GM19324 (cell line): ENCODE data around the gene CABLES2.

ENCODE experiments used
- ATAC-seq: cut with Tn5 transposase; IDR thresholded peaks from one replicate; pipeline ENCODE4 v1.9.1; 2021; ENCODE audit warnings: mild to moderate bottlenecking, moderate library complexity; ENCODE audit not compliant: unreplicated experiment, low FRiP score

CABLES2 gene

DNA sequence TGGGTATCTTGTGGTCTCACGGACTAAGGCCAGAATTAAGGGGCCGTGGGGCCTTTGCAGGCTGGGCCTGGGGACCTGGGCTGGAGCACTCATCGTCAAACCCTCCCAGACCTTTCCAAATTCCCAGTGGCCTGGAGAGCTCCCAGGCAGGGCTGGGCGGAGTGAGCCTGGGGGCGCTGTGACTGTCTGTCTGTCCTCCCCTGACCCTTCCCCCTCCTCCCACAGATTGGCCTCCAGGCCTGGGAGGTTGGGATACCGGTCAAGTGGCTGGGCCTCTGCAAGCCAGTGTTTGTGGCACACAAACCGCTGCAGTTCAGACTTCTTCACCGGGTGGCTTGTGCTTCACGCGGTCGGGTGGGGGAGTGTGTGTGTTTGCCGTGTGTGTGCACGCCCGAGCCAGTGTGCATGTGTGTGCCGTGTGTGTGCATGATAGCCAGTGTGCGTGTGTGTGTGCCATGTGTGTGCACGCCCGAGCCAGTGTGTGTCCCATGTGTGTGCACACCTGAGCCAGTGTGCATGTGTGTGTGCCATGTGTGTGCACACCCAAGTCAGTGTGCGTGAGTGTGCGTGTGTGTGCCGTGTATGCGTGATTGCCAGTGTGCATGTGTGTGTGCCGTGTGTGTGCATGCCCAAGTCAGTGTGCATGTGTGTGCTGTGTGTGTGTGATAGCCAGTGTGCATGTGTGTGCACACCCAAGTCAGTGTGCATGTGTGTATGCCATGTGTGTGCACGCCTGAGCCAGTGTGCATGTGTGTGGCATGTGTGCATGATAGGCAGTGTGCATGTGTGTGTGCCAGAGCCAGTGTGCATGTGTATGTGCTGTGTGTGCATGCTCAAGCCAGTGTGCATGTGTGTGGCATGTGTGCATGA, 14.0 kb upstream of the CABLES2 start:
- ATAC-seq, result no peak

DNA sequence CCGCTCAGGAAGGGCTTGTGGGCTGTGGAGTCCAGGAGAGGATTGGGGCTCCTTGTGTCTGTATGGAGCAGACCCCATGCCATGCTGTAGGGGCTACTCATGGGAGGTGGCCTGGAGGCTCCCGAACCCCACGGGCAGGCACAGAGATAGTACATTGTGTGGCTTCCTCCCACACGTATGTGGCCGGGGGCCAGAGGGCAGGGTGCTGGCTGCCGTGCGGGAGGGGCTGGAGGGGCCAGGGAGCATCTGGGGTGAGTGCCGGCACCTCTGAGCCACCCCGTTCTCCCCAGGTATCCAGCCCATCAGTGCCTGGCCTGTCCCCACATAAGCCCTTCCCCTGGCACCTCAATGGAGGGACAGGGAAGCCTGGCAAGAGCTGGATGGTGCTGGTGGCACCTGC, 12.7 kb upstream of the CABLES2 start:
- ATAC-seq, result no peak

DNA sequence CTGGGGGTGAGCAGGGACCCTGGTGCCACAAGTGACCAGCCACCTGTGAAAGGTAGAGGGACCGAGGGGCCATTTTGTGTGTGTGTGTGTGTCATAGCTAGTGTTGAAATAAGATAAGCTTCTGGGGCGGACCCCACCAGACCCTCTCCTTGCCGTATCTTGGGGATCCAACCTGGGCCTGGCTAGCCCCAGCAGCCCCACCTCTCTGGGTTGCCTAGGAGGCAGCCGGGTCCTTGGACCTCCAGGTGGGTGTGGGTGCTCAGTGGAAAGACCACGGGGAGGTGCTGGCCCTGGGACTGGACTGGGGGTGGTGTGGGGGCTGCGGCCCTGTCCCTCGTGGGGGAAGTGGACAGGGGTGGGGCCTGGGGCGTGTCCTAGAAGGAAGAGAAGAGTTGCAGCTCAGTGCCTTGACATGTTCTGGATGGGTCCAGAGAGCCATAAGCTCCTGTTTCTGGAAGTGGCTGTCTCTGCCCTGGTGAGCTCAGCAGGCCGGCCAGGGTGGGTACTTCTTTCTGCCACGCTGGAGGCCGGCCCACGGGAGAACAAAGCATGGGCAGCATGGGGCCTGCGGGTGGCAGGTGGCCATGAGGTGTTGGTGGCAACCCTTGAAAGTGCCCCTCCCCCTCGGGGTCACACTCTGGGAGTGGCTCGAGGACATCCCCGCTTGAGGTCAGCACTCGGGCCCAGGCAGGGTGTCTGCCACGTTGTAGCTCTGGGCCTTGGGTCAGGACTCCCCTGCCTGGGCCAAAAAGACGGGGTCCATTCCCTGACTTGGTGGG, 11.8 kb upstream of the CABLES2 start:
- ATAC-seq, result no peak

DNA sequence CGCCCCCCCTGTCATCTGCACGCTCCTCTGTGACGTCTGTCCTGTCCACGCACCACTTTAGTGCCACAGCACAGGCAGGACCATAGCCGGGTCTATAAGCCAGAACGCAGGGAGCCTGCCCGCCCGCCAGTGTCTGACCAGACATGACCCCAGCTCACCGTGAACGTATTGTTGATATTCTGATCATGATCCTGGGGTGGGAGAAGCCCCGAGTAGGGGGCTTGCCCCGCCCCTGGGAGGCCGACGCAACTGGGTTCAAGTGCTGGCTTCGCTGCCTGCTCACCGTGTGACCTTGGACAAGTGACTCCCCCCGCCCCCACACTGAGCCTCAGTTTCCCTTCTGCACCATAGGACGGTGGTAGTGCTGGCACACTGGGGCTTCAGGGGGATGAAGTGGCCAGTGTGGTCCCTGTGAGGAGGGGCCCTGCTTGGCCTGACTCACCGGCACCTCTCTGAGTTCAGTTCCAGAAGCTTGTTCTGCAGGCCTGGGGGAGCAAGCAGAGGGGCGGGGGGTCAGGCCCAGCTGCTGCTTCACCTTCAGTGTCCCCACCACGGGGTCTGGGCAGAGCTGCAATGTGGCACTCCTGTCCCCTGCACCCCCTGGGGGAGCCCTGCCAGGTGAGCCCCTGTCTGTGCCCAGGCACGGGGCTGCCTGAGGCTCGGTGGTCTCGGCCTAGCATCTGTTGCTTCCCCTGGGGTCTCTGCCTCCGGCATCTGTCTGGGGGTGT, 11.1 kb upstream of the CABLES2 start:
- no peak for ATAC-seq

DNA sequence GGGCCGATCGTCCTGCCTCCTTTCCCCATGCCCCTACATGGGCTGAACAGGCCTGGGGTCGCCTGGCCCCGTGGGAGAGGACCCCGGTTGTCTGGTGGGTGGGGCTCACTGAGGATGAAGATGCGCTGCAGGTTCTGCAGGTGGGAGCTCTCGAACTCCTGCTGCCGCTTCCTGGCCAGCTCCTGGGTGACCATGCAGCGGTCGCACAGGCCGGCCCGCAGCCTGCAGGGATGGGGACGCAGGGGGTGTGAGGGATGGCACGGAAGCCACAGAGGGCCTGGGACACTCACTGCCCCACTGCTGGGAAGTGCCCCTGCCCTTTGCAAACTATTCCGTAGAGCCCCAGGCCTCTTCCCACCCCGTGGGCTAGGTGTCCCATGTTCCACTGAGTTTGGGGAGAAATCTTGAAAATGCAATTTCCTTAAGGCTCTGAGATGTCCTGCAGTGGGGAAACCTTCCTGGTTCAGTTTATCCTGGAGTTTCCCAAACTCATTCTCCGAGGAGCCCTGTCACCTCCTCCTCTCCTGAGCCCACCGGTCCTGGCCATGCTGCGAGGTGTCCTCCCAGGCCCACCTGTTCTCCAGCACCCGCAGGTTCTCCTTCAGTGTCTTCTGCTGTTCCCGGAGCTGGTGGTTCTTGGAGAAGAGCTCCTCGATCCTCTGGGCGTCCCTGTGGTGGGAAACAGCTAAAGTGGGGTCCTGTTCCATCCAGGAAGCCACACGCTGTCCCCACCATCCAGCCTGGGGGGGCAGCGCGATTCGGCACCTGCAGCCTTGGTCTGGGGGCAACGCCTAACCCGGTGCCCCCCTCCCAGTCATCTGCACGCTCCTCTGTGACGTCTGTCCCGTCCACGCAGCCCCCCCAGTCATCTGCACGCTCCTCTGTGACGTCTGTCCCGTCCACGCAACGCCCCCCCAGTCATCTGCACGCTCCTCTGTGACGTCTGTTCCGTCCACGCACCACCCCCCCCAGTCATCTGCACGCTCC, 9.9 kb upstream of the CABLES2 start:
- no peak for ATAC-seq

DNA sequence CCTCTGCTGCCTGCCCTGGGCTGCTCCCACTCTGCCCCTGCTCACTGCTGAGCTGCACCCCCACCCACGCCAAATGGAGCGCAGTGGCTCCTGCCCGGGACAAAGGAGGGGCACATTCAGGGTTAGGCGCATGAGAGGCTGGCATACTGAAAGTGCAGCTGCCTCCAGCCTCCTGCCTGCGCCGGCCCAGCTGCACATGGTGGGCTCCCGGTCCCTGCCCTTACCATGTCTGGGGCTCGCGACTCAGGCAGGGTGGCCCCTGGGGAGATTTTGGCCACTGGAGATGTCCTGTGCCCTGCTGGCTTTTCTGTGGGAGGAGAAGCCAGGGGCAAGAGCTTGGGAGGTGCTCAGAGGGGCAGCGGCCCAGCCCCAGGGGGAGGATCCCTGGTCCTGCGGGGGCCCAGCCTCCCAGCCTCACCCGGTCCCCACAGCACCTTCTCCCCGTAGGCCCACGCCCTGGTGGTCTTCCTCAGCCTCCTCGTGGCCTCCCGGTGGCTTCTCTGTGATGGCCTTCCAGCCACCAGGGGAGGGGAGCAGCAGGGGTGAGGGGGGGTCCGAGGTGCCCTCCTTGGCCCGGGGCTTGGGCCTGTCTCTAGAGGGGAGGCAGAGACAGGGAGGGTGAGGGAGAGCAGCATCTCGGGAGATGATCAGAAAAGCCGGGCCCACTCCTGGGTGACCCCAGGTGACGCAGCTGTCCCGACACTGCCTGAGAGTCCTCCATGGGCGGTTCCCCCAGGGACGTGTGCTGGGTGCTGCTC, 8.4 kb upstream of the CABLES2 start:
- ATAC-seq, result no peak

DNA sequence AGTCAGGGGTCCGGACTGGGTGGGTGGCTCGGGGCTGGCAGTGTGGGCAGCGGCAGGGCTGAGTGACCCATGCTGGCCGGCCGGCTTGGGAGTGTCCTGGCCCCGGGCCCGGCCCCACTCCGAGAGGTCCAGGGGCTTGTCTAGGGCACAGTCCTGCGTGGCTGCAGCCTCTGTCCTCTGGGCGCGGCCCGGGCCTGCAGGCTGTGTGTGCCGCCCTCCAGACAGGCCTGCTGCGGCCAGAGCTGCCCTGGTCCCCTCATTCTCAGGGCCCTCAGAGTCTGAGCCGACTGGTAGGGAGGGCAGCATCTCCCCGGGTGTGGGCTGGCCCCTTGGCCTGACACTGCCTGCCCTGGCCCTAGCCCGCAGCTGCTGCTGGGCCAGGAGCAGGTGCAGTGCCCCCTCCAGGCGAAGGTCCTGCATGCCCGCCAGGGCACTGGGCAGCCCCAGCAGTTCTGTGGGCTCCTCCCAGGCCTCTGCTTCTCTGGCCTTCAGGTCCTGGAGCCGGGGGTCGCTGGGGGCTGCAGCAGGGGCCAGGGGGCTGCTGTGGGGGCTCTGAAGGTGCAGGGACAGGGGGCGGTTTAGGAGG, 6.9 kb upstream of the CABLES2 start:
- no peak for ATAC-seq

DNA sequence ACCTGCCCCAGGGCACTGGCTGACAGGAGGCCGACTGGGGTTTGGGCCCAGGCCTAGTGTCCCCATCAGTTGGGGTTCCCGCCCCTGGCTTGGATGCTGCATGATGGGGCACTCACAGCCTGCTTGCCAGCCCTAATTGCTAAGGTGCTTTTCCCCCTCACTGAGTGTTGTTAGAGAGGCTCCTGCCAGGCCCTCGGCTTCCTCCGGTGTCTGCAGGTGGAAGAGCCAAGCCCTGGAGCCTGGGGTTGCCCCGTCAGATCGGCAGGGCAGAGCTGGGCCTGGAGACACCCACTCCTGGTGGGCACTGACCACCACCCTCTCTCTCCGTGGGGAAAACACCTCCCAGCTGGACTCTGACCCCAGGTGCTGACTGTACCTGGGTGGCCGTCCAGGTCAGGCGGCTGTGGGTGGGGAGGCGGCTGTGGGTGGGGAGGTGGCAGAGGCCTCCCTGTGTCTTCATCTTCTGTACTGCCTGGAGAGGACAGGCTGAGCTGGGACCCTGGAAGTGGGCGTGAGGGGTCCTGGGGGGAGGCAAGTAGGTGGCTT, 6.0 kb upstream of the CABLES2 start:
- no peak for ATAC-seq

DNA sequence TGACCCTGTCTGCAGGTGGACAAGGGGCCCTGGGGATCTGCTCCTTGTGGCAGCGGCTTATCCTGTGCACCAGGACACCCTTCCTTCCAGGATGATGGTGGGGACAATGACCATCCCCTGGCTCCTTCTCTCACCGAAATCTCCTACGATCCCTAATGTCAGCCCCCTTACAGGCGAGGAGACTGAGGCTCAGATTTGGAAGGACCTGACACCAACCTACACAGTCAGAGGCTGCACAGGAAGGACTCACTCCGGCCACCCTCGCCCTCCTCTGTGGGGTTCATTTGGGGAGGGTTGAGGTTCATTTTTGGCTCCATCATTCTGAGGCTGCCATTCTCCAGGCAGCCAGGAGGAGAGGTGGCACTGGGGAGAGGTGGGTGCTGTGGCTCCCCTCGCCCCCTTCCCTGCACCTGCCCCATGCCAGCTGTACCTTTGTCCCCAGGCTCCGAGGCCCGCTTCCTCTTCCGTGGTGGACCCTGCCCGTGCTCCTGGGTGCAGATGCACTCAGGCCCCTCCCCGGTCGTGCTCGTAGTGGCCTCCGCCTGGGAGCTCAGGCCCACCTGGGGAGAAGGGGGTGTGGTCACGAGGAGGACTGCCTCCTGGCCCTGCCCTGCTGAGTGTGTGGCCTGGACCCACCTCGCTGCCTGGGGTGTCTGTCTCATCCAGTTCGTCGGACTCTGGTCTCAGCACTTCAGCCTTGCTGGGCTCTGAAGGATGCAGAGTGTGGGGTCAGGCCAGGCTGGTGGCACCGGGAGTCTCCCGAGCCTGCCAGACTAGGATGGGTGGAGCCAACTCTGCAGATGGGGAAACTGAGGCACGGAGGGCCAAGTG, 5.3 kb upstream of the CABLES2 start:
- no peak for ATAC-seq

DNA sequence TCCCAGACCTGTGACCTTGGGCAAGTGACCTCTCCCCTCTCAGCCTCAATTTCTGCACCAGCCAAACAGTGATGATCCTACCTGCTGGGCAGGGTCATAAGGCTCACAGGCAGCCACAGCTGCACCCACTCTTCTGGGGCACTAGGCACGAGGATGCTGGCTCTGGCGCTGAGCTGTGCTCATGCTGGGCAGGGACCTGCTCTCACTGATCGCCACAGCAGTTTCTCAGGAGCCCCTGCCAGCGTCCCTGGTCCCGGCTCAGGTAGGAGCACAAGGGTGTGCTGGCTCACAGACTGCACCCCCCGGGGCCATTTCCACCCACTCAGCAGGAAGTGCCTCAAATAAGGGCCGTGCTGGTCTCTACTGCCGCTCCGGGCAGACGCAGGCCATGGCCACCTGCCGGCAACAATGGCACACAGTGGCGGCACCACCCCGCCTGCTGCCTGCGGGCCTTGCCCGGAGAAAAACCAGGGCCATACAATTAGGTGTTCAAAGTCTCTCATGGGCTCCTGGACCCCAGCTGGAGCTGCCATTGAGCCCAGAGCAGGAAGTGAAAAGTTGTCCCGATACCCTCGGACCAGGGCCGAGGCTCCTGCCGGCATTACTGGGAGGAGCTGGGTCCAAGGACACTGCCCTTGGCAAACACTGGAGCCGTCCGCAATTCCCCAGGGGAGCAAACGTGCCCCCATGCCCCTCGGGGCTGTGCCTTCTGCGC, 4.6 kb upstream of the CABLES2 start:
- no peak for ATAC-seq

DNA sequence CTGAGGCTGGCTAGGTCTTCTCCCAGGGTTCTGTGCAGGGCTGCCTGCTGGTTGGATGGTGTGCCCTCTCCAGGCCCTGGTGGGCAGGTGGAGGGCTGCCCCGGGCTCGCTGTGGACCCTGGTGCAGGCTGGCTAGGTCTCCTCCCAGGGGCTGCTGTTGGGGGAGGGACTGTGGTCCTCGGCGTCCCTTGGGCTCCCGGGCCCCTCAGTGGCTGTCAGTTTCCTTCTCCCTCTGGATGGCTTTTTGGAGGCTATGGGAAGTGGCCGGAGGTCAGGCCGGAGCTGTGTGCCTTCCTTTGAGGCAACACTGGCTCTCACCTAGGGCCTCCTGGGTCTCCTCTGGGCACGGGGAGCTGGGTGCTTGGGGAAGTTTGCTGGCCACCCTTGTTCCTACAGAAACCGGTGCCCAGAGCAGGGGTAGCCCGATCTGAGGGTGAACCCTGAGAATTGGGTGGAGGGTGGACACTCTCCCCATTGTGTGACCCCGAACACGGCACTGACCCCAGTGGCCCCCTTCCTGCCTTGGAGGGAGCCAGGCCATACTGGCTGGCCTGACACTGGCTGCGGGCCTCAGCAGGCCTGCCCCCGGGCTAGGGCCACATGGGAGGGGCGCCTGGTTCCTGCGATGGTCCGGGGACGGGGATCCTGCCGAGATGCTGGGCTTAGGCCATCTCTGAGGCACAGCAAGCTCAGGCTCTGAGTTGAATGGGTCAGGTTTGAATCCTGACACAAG, 3.8 kb upstream of the CABLES2 start:
- no peak for ATAC-seq

DNA sequence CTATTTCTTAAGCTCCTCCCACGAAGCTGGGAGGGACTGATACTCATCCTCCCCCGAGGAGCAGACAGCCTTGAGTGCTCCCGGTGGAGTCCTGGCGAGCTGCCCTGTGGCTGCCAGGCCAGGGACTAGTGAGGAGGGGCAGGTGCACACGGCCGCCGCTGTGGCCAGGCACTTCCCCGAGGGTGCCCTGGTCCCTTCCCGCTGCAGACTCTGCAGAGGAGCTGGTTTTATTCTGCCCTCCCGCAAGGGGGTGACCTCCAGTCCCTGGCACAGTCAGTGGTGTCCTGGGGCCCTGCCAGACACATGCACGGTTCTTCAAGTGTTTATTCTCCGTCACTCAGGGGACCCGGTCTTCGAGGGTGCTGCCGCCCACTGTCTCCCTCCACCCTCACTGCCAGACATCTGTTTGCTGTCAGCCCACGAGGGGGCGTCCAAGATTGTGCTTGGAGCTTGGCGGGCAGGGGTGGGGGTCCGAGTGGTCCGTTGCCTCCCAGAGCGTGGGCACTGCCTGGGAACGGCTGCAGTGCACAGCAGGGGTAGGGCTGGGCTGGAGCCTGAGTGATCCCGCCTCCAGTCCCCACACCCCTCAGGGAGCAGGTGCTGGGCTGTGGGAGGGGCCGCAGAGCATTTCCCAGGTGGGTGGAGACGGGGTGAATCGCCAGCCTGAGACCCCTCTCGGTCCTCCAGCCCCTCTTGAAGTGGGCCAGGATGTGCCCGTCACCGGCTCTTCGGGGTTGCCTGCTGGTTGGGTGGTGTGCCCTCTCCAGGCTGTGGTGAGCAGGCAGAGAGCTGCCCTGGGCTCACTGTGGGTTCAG, 3.1 kb upstream of the CABLES2 start:
- no peak for ATAC-seq

DNA sequence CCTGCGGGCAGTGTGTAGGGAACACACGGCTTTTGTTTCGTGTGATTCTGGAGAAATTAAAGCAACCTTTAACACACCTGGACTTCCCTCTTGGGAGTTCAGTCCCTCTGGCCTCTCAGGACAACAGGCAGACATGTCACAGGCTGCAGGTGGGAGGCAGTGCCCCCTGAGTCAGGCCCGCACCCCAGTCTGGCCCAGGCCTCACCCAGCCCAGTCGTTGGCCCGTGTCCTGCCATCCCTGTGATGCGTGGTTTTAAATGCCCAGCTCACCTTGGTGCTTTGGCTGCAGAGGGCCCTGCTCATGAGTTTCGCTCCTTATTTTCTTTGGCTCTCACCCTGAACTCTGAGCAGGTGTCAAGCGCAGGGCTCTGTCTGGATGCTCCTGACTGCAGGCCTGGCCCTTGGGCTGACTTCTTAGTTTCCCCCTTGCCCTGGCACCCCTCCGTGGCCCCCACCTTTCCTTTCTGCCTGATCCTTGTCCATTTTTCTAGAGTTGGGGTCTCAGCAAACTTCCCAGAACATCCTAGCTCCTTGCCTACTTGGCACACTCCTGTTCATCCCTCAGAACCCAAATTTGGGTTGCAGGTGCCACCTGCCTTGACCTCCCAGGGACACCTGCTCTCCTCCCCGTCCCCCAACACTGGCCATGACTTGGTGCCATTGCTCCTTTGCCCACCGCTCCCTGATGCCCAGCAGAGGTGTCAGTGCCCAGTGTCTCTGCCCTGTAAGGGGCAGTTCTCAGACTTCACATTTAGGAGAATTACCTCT, 2.2 kb upstream of the CABLES2 start:
- no peak for ATAC-seq

DNA sequence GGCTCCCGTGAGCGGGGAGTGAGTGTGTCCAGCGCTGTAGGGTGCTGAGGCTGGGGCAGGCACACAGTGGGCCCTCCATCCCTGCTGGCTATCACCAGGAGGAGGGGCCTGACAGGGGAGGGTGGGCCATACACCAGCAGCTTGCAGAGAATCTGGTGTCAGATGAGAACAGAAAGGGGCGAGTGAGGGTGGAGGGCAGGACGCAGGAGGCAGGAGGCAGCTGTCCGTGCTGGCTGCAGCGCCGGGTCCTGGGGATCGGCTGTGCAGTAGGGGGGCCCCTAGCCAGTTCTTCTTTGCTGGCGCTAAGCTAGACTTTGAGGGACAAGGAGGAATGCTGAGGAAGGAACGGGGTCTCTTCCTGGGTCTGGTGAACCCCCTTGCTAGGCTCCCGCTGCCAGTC, 1.6 kb upstream of the CABLES2 start:
- no peak for ATAC-seq

DNA sequence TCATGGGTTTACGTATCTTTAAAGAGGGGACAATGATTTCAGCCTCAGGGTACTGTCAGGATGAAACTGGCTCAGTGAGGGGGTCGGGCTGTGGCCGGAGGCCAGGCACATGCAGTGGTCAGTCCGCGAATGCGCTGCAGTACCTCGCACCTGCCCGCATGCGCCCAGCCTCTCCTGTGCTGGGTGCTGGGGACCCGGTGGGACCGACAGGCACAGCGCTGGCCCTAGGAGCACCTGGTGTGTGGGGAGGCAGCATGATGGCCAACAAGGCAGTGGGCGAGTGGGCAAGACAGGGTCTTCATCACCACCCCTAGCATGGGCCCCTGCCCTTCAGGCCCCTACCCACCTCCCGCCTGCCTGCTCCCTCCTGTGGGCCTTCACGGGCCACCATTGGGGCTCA, 970 bp upstream of the CABLES2 start:
- no peak for ATAC-seq
